Gastrocnemius medialis (tissue), 4 donors: ENCODE data around the gene FAM25G.

Experiments used
- CTCF ChIP-seq, 5 experiments: fragments of 450-650 bp in 3 of 5; fragments of 200-600 bp in 2 of 5; sonication (generic) in 2 of 5; IDR thresholded peaks in 4 of 5; conservative IDR thresholded peaks in 1 of 5; 1 replicate in 4 of 5; 2 replicates in 1 of 5; pipeline ENCODE4 v1.5.1; 2016 to 2019; ENCODE audit warnings: antibody characterized with exemption in 5 of 5, mild to moderate bottlenecking in 3 of 5, moderate library complexity in 3 of 5
- POLR2A ChIP-seq, 2 donors: fragments of 450-650 bp; IDR thresholded peaks; one replicate each; pipeline ENCODE4 v1.6.1; 2017; ENCODE audit warnings: antibody characterized with exemption in 2 of 2, mild to moderate bottlenecking in 2 of 2, moderate library complexity in 2 of 2

GRCh38 chr10:47441938-47442337, 49.6 kb downstream of the FAM25G start:
- no peak for TF ChIP-seq CTCF (IDR thresholded peaks at IDR 0.05 in 4 of 5, conservative IDR thresholded peaks at IDR 0.05 in 1 of 5)
- TF ChIP-seq POLR2A (IDR thresholded peaks at IDR 0.05): no peak
